Pons (tissue), 1 donor: ENCODE measurements around the gene WBP1.
A peak's percentile ranks its signal among the peaks of the same experiment; 100 is the strongest.
"Not testable (repeated sequence)": the region's sequence is repeated elsewhere in the genome, so short reads cannot be mapped to it uniquely, and the experiment has no call there.

ENCODE experiments used
- DNase-seq: peaks from one replicate; pipeline ENCODE4 v3.0.0-alpha.2; 2016; ENCODE audit warnings: low spot score

The WBP1 gene

DNA sequence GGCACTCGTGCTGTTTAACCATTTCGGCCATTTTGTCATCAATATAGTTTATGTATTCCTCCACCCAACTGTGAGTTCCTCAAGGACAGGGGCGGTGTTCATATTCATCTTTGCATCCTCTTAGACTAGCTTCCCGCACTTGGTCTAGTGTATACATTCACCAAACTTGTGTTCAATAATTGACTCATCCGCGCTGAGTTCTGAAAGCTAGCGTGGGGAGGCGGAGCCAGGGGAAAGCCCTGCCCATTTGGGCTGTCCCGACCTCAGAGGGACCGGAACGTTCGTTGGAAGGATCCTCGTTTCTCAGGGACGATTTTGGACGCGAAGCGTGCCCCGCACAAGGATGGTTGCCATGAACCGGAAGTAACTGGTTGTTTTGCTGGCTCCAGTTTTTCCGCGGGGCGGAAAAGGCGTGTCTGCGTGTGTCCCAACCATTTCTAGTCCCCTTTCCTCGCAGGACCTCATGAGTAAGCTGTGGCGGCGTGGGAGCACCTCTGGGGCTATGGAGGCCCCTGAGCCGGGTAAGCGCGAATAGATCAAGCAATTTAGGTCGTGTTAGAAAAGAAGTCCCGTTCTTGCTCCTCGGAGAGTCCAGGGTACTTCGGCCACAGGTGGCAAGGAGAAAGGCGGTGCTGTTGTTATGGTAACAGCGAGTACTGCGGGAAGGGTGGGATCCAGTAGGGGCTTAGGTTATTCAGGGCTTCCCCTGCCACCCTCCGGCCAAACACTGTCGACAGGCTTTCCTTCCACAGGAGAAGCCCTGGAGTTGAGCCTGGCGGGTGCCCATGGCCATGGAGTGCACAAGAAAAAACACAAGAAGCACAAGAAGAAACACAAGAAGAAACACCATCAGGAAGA is 3.4 kb upstream of the WBP1 start, which contains the start of gene INO80B:
Gene INO80B, plus strand, starts transcription at position 434 of the 858 bp plus-strand sequence. Its CDS starts 30 bp downstream, at position 464.
- peak; percentile 98 for DNase-seq

DNA sequence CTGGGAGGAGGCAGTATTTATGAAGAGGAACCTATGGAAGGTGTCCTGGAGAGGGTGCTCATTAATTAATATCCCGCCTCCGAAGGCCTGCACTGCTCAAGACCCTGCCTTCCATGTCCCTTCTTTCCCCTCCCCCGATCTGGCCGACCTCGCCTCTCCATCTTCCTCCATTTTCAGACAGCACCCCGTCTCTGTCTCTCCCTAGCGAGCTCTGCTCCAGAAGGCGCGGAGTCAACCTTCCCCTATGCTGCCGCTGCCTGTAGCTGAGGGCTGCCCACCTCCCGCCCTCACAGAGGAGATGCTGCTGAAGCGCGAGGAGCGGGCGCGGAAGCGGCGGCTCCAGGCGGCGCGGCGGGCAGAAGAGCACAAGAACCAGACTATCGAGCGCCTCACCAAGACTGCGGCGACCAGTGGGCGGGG is 1.1 kb upstream of the WBP1 start:
- no peak for DNase-seq

DNA sequence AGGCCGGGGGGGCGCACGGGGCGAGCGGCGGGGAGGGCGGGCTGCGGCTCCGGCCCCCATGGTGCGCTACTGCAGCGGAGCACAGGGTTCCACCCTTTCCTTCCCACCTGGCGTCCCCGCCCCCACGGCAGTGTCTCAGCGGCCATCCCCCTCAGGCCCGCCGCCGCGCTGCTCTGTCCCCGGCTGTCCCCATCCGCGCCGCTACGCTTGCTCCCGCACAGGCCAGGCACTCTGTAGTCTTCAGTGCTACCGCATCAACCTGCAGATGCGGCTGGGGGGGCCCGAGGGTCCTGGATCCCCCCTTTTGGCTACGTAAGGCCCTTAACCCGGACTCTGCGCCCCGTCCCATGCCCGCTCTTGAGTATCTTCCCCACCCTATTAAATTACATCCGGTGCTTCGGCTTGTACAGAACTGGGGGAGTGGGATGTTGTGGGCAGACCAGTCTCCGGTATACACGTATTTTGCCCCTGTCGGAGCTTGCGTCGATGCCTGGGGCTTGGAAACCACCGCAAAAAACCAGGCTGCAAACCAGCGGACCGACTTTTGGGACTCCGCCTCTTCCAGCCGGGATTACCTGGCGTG is 598 bp upstream of the WBP1 start:
- no peak for DNase-seq

- DNase-seq = no peak
Measured at GRCh38 chr2:74458938-74459363, 713 bp downstream of the WBP1 start.

GRCh38 chr2:74459503-74460118 is 1.4 kb downstream of the WBP1 start:
- DNase-seq = not testable (repeated sequence)

DNA sequence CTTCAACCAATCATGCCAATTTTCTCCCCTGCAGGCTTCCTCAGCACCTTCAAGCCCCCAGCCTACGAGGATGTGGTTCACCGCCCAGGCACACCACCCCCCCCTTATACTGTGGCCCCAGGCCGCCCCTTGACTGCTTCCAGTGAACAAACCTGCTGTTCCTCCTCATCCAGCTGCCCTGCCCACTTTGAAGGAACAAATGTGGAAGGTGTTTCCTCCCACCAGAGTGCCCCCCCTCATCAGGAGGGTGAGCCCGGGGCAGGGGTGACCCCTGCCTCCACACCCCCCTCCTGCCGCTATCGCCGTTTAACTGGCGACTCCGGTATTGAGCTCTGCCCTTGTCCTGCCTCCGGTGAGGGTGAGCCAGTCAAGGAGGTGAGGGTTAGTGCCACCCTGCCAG is 1.9 kb downstream of the WBP1 start:
- DNase-seq = not testable (repeated sequence)

GRCh38 chr2:74461187-74462053 is 3.2 kb downstream of the WBP1 start:
- no peak for DNase-seq

GRCh38 chr2:74462054-74462785 is 4.0 kb downstream of the WBP1 start:
- no peak for DNase-seq

GRCh38 chr2:74462786-74463105 is 4.5 kb downstream of the WBP1 start:
- DNase-seq = no peak

GRCh38 chr2:74464406-74464805 is 6.2 kb downstream of the WBP1 start:
- DNase-seq = no peak

GRCh38 chr2:74470742-74471141 is 12.5 kb downstream of the WBP1 start:
- not testable (repeated sequence) for DNase-seq

DNA sequence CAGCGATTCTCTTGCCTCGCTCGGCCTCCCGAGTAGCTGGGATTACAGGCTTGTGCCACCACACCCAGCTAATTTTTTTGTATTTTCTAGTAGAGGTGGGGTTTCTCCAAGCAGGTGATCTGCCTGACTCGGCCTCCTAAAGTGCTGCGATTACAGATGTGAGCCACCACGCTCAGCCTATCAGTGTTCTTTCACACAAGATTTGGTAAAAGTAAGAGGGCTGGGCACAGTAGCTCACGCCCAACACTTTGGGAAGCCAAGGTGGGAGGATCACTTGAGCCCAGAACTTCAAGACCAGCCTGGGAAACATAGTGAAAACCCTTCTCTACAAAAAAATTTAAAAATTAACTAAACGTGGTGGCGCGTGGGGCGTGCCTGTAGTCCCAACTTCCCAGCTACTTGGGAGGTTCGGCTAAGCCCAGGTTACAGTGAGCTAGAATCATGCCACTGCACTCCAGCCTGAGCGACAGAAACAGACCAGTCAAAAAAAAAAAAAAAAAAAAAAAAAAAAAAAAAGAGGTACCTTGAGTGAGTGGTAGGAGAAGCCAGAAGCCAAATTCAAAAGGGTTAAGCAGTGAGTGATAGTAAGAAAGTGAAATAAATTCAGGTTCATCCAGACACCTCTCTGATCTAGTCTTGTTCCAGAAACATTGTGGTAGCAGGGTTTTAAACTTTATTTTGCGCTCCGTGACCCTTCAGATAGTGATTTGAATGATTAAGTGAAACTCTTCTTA is 13.3 kb downstream of the WBP1 start:
- DNase-seq = peak; percentile 14

DNA sequence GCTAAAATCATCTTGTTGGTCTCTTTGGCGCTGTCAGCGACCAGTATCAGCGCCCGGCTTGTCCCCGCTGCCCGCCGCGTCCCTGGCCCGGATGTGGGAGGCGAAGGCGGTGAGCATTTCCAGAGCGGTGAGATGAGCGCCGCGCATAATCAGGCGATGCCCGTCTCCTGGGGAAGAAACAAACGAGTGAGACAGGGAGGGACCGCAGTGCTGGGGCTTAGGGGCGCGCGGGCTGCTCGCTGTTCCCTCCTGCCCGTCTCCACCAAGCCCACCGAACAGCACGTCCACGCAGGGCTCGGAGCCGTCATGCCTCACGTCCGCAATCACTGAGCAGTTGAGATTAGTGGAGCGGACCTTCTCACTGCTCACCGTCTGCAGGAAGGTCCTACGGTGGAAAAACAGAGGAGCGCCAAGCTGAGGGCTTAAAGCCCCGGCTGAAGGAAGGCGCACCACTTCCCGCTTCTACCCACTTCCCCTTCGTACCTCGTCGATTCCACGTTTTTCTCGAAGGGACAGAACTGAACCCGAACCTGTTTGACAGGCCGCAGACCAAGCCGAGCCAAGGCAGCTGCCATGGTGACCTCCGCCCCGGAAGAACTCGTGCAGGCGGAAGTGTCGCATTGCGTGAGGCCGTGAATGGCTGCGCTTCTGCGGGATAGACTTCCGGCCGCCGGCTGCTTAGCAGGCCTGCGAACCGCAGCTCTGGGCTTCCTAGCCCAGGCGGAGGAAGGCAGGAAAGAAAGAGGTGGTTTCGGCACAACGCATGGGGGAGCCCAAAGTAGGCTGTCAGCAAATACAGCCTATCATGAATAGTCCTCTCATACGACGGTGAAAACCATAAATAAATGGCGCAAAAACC is 14.1 kb downstream of the WBP1 start, which contains the start of gene MRPL53:
Gene MRPL53, minus strand, starts transcription at position 595 of the 859 bp plus-strand sequence. Its CDS starts 20 bp downstream, at position 575.
- DNase-seq = peak; percentile 92

DNA sequence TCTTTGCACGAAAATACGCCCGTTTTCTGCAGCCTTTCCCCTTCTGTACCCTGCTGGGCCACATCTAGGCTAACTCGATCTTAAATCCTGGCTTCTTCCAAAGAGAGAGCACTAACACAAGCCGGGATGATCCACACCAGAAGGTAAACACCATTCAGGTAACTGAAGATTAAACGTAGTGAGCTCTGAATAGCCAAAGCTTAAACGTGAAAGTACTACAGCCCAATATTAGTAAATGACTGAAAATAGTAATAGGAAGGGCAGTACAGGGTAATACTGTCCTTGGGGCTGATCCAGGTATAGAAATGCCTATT is 14.7 kb downstream of the WBP1 start:
- DNase-seq = peak; percentile 26

DNA sequence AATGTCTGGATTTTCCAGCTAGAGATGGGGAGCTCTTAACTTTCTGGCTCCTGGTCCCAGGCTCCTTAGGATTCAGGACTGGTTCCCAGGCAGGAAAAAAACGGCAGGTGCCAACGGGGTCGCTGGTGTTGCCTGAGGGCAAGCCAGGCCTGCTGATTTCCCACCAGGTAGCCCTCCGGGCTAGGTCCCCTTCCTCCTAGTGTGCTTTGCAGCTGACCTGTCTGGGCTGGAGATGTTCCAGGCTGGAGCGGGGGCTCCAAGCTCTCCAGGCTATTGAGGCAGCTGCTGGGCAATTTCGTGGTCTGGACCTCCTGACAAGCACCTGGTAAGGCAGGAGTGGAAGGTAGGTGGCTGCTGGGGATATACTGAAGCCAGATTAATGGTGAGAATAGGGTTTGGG is 16.2 kb downstream of the WBP1 start:
- DNase-seq = no peak

GRCh38 chr2:74474899-74475298 is 16.7 kb downstream of the WBP1 start:
- DNase-seq = no peak

DNA sequence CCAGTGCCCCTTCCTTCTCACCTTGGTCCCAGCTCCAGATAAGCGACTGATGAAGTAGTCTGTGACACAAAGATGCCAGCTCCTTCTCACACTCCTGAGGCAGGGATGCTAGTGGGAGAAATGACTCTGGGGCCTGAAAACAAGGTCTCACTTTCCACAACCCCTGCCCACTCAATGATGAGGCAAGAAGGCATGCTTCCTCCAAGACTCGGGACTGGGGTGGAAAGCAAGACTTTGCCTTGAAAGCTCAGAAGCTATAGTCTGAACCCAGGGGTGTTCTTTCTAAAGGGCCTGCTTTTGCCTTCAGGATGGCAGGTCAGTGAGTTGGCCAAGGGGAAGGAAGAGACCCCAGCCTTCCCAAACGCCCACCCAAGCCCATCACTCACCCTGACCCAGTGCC is 23.2 kb downstream of the WBP1 start:
- no peak for DNase-seq

- DNase-seq = no peak
Measured at GRCh38 chr2:74481961-74482800, 23.9 kb downstream of the WBP1 start.
